Suprapubic skin (tissue), 3 donors: ENCODE data around the gene ABLIM2.

Source experiments
- CTCF ChIP-seq, 2 donors: fragments of 200-600 bp in 1 of 2; fragments of 450-650 bp in 1 of 2; sonication (generic) in 1 of 2; IDR thresholded peaks; one replicate each; pipeline ENCODE4 v1.5.1; 2016 to 2019; ENCODE audit warnings: antibody characterized with exemption in 2 of 2, mild to moderate bottlenecking in 1 of 2, moderate library complexity in 1 of 2
- EP300 ChIP-seq: sonication (generic); formaldehyde crosslinking; IDR thresholded peaks from one replicate; pipeline ENCODE4 v1.6.1; 2017; ENCODE audit warnings: antibody characterized with exemption

- TF ChIP-seq CTCF (IDR thresholded peaks at IDR 0.05) = no peak
- TF ChIP-seq EP300 = no peak
Measured at GRCh38 chr4:7999279-7999678, 159.3 kb downstream of the ABLIM2 start.
